Body of pancreas (tissue), 4 donors: ENCODE results near the gene HIP1.

Experiments used
- POLR2A ChIP-seq, 3 donors: fragments of 450-650 bp; IDR thresholded peaks; one replicate each; pipeline ENCODE4 v1.6.1; 2016; ENCODE audit warnings: antibody characterized with exemption in 3 of 3, mild to moderate bottlenecking in 2 of 3
- TF ChIP-seq, protein P1 (sequence below), 7 experiments: fragments of 450-650 bp in 4 of 7; fragments of 200-600 bp in 3 of 7; sonication (generic) in 3 of 7; IDR thresholded peaks; one replicate each; pipeline ENCODE4 v1.5.1; 2016 to 2019; ENCODE audit warnings: antibody characterized with exemption in 7 of 7

GRCh38 chr7:75645570-75645969 is 93.2 kb downstream of the HIP1 start:
- TF ChIP-seq, protein P1, sequence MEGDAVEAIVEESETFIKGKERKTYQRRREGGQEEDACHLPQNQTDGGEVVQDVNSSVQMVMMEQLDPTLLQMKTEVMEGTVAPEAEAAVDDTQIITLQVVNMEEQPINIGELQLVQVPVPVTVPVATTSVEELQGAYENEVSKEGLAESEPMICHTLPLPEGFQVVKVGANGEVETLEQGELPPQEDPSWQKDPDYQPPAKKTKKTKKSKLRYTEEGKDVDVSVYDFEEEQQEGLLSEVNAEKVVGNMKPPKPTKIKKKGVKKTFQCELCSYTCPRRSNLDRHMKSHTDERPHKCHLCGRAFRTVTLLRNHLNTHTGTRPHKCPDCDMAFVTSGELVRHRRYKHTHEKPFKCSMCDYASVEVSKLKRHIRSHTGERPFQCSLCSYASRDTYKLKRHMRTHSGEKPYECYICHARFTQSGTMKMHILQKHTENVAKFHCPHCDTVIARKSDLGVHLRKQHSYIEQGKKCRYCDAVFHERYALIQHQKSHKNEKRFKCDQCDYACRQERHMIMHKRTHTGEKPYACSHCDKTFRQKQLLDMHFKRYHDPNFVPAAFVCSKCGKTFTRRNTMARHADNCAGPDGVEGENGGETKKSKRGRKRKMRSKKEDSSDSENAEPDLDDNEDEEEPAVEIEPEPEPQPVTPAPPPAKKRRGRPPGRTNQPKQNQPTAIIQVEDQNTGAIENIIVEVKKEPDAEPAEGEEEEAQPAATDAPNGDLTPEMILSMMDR (IDR thresholded peaks at IDR 0.05) = no peak
- no peak for TF ChIP-seq POLR2A (IDR thresholded peaks at IDR 0.05)
